HG02943 (cell line): Measurements from ENCODE around the gene ENOX1.

Experiments used
- ATAC-seq: cut with Tn5 transposase; IDR thresholded peaks from one replicate; pipeline ENCODE4 v1.9.1; 2021; ENCODE audit warnings: mild to moderate bottlenecking, low read depth, moderate library complexity; ENCODE audit not compliant: unreplicated experiment

ENOX1 gene

DNA sequence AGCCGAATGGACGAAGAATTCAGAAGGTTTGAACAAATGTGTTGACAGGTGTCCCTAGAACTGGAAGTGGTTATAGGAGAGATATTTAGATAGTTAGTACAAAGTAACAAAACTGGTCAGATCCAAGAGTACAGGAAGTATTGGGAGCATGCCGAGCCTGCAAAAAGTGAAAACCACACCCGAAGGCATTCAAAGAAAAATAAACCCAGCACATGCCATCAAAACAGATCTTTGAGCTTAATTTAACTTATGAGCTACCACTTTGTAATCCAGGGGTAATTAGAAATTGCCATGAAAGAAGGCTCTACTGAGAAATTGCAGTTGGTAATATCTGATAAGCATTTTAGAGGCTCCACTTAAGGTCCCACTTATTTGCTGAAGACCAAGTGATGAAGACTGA, 549.2 kb downstream of the ENOX1 start:
- ATAC-seq = no peak

DNA sequence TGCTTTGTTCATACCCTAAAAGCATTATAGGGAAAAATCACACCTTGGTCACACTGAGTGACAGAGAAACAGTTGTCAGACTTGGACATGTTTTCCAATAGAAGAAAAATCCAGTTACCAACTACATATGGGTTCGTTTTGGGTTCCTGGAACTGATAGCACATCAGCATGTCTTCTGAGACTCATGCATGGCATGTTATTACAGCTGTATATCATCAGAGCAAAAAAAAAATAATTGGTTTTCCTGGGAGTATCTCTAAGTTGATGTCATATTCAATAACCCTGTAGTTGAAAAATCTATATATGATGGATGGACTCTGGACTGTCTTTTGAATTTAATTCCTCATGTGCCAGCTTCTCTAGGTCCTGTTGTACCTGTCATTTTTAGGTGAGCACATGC, 551.7 kb downstream of the ENOX1 start:
- no peak for ATAC-seq

DNA sequence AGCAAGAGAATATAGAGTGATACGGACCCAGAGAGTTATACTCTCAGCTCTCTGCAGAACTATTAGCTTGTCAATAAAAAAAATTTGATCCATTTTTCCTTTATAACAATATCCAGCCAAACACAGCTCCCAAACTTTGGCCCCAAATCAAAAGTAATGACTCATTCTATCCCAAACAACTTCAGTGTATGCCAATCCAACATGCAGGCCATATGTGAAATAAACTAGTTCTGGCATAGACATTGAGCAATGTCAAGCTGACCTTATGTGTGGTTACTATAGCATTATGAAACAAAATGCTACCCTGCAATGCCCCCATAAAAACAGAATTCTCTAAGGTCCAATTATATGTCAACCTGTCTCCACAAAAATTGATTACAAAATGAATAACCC, 553.9 kb downstream of the ENOX1 start:
- no peak for ATAC-seq

DNA sequence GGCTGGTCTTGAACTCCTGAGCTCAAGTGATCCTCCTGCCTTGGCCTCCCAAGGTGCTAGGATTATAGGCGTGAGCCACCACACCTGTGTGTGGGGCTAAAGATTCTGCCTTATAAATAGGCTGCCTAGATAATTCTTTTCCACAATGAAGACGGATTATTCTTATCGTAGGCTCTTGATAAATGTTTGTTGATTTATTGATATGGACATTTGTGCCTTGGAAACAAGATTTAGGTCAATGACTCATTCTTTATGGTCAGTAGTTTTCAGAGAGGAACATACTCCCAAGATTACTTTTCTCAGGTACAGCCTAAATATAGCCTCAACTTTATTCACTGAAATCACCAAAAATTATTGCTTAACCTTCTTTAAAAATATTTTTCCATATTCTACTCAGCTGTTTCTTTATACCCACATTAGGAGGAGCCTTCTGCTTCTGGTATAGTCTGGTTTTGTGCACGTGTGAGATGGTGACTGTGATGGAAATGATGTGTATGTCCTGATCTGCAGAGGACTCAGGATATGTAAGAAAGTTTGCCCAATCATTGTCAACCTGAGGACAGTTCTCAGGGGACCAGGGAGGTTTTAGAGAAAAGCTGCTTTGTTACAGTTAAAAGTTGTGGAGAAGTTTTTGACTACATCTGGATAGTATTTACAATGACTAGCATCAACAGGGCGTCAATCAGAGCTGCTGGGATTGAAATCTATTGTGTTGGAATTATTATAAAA, 554.5 kb downstream of the ENOX1 start:
- no peak for ATAC-seq

DNA sequence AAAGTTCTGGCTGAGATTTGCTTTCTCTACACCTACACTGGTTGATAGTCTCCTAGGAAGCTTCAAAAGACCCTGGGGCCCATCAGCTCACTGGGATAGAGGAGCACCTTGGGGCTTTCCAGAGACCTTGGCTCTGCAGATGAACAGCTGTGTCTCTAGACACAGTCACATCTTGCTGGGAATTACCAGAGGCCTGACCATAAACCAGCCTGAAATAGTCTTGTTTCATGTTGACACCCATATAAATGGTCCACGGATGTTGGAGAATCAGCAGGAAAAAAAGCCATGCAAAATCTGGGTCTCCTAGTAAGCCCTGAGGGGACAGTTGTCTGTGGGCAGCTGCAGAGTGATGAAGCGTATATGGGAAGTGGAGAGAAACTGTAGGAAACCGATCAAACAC, 555.8 kb downstream of the ENOX1 start:
- ATAC-seq = no peak

DNA sequence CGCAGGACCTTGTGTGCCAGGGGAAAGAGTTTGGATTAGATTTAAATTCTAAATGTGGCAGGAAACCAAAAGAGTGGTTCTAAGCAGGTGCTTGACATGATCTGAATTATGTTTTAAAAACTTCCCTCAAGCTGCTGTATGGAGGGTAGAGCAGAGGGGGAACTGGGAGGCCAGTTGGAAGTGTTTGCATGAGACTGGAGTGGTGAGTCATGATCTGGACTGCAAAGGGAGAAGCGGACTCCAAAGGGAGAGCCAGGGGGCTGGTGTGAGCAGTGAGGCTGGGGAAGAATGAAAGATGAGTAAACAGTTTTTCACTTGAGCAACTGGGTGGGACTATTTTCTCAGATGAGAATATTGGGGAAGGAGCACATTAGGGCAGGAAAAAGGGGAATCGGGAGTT, 557.3 kb downstream of the ENOX1 start:
- ATAC-seq = no peak

DNA sequence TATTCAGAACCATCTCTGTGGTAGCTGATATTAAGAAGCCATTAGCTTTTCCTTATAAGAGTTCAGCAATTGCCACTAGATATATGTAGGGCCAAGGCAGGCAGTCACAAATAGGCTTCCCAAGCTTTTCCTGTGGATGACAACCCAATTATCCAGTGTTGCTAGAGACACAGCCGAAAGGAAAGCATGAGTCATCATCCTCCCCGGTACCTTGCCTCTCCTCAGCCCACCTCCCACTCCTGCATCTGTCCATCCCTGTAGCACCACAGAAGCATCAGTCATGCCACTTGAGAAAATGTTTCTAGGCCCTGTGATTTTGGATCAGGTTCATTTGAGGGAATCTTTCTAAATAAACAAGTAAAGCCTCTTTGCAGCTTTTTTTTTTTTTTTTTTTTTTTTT, 559.1 kb downstream of the ENOX1 start:
- no peak for ATAC-seq

DNA sequence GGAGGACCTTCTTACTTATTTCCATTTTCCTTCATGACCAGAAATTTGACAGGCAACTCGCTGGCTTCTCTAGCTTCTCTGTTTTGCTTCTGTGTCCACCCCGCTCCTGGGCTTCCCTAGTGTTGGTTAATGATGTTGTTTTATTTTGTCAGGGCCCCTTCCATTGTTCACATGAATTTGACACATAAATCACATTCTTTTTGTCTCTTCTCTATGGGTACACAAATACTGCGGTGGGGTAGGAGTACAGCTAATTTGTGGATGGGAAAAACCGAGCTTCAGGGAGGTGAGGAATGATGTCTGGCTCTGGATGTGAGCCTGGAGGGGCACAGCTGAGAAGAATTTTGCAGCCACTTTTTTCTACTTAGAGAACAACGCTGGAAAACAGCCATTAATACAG, 563.6 kb downstream of the ENOX1 start:
- no peak for ATAC-seq

DNA sequence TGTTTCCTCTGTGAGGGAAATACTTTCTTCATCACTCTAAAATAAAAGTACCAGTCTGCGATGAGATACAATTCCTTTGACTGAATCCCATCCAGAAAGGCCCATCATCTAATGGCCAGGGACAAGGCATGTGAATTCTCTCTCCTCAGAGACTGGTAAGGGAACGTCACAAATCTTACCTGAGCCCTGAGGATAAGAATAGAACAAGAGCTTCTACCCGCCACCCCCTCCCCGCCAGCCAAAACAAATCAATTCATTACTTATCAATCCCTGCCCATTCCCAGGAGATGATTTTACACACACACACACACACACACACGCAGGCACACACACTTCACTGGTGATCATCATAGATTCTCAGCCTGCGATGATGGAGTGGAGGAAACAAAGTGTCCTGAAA, 564.7 kb downstream of the ENOX1 start:
- no peak for ATAC-seq

DNA sequence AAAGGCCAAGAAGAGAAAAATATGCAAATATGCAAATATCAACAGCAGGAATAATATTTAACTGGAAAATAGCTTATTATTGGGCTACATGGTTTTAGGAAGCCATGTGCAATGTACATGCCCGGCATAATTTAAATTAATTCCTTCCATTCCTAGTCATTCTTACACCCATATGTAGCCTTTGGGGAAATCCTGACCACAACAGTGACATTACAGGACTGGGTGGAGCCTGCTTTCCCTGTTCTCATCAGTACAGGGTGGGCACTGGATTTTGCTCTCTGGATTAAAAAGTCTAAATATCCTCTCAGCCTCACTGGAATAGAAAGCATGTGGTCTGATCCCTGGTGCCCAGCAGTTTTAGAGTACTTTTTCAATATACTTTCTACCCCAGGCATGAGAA, 565.2 kb downstream of the ENOX1 start:
- ATAC-seq = no peak

DNA sequence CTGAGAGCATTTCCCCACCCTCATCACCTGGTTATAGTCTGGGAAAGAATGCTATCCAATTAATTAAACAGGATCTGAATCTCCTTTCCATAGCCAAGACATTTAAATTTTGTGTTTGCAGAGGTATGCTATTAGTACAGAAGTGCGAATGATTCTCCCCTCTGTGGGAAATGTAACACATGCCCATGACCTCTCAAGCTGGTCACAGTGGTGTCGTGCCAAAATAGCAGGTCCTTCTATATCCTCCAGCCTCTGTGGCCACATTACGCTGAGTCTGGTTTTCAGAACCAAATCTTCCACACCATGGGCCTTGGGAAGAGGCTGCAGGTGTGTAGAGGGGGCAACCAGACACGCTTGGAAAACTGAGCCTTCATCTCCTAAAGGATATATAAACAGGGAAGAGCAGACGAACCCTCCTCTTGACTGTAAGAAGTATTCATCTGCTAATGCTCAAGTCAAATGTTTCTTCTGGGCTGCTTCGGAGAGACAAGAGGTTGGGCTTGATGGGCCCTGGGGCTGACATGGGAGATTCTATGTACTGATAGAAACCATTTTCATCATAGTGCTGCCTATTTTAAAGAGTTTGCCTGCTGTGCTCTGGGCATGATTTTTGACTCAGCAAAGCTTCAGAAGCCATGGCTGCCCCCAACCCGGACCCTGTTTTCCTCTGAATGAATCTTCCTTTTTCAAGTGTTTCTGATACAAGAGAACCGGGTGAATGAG, 565.7 kb downstream of the ENOX1 start:
- no peak for ATAC-seq

DNA sequence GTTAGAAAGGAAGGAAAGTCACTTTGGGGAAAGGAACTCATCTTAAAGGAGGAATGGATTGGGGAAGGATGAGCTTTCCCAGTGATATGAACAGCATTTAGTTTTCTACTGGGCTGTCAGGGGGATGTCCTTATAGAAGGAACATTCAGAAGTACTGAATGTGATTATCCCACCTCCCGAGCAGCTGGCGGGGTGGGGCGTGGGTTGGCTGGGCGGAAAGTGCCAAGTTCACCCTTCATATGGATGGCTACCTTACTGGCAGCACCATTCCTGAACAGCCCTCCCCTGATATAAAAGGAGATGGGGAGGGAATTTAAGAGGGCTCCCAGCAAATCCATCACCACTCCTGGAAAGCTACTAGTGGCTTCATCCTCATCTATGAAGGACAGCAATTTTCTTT, 572.6 kb downstream of the ENOX1 start:
- no peak for ATAC-seq

DNA sequence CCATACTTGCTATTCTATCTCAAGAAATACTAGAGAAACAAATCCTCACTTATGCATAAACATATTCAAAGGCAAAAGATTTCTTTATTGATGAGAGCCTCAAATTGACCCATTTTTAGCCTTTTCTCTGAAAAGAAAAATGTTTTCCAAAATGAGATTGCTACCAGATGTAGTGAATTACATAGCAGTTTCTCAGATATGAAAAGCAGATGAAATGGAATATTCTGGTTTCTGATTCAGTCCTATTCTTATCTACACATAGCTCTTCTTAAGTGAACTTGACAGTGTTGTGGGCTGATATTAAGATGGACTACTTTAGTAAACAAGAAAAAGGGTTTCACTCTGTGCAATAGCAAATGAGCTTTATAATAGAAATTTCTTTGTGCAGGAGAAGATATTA, 579.9 kb downstream of the ENOX1 start:
- ATAC-seq = no peak

DNA sequence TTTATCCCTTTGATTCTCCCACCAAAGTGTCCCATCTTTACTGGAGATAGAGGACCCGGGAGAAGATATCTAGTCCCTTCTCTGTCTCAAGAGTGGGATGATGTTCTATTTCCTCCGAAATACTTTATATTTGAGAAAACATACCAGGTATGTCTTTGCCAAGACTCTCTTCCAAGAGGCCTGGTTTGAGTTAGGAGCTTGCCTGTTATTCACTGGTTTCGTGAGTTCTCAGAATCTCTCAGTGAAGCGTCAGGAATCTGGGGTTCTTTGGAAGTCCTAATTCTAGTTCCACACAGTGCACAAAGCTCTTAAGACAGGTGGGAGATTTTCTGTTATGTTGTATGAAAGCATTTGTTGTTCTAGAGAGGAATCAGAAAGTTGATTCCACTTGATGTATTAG, 581.4 kb downstream of the ENOX1 start:
- no peak for ATAC-seq

DNA sequence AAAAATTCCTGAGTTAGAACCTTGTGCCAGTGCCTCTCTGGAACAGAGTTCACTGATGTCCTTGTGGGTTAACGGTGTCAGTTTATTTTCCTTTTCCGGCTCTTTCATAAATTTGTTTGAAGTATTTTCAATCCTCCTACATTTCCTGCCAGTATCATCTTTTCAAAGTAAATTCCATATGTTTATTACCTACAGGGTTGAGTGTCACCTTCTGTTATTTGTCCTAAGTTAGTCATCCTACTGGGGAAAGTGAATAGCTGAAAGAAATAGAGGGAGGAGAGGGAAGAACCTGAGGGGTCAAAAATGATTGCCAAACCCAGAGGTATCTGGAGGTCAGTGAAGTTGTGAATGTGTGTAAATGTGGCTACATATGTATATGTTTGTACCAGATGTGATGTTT, 582.2 kb downstream of the ENOX1 start:
- no peak for ATAC-seq

DNA sequence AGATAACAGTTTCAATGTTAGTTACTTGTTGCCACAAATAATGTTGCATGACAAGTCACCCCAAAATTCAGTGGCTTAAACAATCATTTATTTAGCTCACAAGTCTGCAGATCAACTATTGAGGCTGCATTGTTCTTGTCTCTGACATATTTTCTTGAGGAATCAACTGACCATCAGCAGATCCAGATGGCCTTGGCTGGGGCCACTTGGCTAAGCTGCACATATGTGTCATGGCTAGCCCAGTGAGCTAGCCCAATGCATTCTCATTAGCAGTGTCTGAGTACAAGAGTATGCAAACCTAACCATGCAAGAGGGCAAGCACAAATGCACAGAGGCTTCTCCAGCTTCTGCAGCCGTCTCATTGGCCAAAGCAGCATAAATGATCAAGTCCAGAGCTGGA, 583.0 kb downstream of the ENOX1 start:
- ATAC-seq = no peak

DNA sequence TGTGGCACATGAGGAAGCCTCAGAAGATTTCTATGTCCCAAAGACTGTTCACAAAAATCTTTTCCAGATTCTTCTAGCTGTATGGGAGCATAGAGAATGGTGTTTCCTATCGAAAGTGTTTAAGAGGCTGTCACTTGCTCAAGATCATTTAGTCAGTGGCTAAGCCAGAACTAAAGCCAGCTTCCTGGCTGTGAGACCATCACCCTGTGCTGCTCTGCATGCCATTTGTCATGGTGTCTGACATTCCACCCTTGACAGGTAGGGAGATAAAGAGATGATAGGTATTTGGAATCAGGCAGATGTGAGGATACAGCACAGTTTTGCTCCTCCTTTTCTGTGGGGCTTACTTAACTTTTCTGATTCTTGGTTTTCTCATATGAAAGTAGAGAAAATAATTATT, 586.0 kb downstream of the ENOX1 start:
- ATAC-seq = no peak

DNA sequence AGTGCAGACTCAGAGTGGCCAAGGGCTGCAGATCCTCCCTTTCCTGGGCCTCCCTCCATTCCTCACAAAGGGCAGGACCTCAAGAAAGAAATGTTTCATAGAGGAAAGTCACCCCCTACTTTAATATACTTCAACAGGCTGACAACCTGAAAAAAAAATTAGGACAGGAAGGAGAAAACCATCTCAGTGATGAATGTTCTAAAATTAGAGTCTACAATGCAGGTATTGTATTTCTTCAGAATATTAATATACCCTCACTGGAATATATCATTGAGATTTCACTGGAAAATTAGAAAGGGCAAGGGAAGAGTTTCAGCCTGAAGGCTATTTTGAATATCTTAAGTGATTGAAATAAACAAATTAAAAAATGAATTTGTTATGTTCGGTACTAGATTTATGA, 586.5 kb downstream of the ENOX1 start:
- no peak for ATAC-seq

DNA sequence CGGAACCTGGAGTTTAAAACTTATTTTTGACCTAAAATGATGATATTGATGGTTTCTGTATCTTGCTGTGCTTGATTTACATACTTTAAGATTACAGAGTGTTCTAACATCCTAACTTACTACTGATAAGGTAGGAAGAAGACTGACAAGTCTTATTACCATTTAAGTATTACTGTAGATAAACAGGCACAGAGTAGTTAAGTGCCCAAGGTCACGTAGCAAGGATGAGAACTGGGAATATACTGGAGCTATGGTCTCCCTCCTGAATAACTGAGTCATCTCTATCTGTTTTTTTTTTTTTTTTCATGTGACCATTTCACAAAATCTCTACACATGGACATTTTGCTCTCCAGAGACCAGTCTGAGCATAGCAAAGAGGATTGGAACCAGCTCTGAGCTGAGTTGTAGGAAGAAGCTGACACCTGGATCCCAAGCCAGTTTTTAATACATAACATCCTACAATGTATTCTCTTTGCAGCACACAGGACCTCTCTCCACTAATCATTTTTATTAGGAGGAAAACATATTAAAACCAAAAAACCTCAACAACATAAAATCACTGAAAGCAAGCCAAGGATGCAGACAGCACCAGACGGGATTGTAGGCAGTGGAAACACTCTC, 589.9 kb downstream of the ENOX1 start:
- no peak for ATAC-seq

DNA sequence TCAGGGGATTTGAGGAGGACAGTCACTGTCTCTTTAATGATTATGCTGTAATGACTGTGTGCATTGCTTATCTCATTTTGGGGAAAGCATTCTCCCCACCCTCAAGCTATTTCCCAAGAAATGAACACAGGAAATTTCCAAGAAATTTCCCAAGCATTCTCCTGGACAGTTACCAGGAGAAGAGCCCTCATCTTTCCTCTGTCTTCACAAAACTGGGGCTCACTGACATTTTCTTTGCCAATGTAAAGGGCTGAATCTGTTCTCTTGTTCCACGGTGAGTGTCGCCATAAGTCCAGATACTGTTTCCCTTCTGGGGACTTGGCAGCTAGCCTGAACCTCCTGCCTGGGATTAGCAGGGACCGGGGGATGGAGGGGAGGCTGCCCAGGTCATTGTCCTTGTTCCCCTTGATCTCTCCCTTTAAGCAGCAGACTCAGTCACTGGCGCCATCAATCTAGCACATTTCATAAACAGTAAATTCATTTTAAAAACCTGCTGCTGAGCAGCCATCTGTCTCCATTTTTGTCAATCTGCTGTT, 590.6 kb downstream of the ENOX1 start:
- no peak for ATAC-seq

DNA sequence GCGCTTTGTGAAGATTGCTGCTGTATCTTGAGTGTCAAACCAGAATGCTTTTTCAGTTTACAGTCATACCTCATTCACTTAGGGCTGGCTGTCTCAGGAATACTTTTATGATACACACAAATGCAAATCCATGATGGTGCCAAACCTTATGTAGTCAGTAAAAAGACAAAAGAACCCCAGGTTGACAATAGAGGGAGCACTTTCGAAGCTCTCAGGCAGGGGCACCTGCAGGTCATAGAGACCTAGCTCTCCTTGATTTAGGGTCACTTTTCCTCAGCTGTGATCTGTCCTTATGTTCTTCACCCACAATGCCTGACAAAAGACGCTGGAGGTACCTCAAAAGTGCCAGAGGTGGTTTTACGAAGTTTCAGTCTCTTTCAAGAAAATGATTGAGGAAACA, 591.2 kb downstream of the ENOX1 start:
- no peak for ATAC-seq

DNA sequence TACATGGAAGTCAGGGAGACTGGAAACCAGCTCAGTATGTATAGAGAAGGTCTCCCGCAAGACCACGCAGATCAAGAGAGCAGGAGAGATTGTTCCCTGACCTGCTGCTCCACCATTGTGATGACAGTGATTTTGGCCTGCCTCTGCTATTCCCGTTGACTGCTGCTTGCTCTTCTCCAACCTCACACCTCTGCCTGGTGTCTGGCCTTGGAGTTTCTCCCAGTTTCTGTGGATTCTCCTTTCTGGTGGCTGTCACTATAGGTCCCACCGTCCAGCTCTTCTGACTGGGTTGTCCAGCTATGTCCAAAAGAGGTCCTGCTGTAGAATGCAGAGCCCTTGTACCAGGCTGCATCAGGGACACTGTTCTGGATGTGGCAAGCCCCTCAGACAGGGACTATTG, 591.7 kb downstream of the ENOX1 start:
- ATAC-seq = no peak
